GM20431 (cell line): ENCODE results near the gene PDE10A.

Experiments used
- in situ Hi-C: fragments of 300-500 bp; cut with MseI, MboI; formaldehyde crosslinking; loops from one replicate; pipeline ENCODE4 v1.15.0; 2020; ENCODE audit warnings: low sequenced_read_pairs; ENCODE audit not compliant: unreplicated experiment

Gene PDE10A

DNA sequence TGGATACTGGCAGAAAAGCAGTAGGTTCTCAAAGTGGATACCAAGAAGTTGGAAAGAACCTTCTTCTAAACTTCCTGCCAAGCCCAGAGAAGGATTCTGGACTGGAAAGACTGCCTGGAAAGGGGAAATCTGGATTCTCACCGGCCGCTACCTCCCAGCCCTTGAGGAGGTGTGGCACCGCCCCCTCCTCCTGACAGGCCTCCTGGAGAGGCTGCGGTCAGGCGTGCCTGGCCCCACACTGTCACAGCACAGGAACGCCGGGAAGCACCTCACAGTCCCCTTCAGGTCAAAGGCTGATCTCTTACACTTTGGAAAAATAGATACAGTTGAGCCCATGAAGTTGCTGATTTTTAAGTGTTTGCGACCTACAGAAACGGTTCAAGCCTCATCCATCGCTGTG lies 16.3 kb upstream of the PDE10A start:
- in situ Hi-C loops = no loop called here

DNA sequence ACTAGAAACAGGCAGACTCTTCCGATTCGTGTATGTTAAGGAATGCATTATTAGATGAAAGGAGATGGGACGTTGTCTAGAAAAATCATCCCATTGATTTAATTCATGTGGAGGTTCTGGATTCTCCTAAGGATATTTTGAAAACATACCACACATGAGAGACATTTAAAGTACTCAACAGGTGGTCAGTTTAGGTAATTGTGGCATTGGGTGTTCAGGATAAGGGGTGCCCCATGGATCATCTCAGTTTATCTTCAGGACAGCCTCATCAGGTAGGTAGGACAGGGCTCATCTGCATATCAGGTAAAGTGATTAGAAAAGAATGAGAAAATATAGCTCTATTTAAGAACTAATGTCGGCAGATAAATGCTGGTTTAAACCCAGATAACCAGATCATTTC lies 15.9 kb upstream of the PDE10A start:
- in situ Hi-C loops = no loop called here

DNA sequence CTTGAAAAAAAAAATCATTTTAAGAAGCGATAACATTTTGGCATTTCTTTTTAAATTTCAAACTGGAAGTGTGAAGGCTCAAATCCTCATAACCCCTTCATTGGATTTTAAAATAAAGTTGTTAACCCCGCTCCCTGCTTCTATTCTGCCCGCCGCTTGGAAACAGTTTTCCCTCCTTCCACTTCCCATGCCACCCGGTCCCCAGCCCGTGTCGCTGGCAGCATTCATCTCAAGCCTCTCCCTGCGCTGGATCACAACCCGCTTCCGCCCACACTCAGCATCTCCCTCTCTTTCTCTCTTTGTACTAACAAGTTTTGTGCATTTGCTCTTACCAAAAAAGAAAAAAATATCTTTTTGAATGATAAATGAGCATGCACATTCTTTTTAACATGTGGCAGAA lies 15.4 kb upstream of the PDE10A start:
- in situ Hi-C loops = no loop called here

DNA sequence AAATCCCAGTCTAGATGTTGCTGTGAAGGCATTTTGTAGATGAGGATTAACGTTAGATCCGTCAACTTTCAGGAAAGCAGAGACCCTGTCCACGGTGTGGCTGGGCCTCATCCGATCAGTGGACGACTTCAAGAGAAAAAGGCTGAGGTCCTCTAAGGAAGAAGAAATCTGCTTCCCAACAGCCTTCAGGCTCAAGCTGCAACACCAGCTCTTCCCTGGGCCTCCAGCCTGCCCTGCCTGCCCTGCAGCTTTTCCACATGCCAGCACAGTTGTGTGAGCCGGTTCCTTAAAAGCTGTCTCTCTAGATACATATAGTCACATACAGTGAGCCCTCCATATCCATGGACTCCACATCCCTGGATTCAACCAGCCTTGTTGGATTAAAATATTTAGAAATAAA lies 14.1 kb upstream of the PDE10A start:
- in situ Hi-C loops = no loop called here

DNA sequence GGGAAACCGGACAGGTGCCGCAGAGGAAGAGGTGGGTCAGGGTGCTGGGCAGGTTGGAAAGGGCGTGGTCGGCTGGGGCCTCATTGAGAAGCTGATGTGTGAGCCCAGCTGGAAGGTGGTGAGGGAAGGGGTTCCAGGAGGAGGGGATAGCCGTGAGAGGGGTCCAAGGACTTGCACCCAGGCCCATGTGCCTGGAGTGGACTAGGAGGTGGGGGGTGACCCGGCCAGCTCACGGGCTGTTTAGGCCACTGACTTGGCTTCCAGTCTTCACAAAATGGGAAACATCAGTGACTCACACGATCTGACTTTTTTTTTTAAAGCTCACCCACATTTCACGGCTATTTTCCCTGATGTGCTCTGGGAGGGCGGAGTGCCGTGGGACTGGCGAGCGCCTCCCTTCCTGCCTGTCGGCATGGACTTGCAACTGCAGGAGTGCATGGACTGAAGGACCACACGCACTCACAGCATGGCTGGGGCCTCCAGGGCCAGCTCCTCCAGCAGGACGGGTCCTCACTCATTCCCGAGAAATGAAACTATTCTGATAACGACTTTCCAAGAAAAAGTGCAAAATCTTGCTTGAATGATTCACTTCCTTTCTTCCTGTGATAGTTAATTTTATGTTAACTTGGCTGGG lies 13.5 kb upstream of the PDE10A start:
- in situ Hi-C loops = no loop called here

DNA sequence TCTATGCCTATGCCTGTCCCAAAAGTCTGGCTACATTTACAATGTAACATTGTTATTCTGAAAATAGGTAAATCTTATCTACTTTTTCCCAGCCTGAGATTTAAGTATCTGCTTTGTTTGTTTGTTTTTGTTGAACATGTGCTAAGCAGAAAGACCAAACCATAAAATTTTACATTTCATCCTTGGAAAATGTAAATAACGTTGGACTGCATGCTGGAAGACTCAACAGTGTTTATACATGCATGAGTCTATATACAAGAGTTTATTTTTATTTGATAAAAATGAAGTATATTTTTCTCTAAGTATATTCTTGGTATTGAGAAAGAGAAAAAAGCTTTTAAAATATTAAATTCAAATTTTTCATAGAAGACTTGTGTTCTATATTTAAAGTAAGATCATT lies 12.1 kb upstream of the PDE10A start:
- in situ Hi-C loops = no loop called here

DNA sequence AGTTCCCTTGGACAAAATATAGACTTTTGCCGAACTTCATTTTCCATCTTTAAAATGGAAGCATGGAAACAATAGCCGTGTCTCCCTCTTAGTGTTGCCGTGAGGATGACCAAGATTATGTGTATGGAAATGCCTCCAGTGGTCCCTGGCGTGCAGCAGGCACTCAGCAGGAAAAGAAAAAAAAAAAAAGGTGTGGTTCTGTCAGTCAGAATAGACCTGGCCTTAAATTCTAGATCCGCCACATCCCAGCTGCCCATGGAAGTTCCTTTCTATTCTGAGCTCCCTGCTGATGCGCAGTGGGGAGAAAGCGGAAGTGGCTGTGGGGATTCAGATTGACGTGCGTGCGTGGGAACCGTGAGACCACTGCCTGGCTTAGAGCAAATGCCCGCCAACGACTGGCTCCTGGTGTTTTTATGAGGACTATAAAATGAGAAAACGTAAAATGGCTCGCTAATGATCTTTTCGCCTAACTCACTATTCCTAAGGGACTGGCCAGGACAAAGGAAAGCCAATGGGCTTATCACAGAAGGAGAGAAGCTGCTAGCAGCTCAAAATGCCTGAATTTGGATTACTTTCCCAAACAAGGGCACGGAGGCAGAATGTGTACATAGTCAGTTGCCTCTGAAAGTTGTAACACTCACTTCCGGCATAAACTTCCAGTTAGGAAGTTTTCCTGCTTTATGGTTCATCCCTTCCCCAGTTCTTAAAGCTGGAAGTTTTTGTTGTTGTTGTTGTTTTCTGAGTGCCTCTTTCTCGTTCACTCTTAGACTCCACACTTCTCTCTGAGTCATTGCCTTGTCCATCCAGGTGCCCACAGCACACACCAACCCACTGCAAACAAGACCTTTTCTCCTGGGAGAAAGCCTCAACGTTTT lies 11.4 kb upstream of the PDE10A start:
- in situ Hi-C loops = no loop called here

DNA sequence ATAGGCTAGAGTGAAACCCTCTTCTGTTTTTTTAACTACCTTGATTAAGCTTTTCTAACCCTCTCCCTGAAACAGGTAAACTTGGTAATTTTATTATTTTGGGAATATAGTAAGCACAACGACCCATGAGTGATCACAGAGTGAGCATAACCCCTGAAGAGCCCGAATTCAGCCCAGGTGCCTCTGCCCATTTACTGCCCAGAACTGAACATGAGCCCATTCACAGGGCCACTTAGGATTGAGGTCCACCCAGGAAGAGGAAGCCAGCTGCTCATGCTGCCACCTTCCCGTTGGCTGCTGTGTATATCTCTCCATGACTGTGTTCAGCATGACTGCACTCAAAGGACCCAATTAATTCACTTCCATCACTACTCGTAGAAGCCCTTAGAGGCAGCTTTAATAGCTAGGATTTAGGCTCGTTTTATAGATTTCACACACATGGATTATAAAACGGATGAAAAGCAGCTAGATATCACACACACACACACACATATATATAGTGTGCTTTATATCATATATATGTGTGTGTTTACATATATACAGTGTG lies 8.3 kb upstream of the PDE10A start:
- in situ Hi-C loops = no loop called here

DNA sequence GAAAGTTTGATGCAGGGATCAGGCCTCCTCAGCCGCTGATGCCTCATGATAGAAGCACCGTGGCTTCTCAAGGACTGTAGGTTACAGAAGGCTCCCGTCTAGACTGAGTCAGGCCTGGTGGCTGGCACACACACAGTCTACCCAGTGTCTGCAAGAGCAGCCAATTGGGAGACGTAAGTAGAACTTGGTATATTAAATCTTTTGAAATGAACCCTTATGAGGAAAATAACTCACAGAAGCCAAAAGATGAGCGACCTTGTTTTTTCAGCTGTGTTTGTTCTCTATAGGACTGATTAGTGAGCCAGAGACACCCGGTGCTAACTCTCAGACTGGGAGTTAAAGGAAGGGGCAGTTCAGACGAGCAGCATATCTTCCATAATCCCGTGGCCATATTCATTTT lies 5.9 kb upstream of the PDE10A start:
- in situ Hi-C loops = no loop called here

DNA sequence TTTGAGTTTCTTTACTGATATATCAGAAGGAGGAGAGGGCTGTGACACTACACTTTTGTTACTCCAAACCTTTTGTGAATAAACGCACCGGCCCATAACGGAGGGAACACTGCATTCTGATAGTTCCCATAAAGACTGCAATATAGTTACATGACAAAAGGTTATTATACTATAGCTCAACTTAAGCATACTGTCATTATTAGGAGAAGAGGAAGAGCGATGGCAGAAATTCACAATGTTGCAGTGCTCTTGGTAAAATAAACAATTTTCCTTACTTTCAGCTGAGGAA lies 2.3 kb upstream of the PDE10A start:
- in situ Hi-C loops = no loop called here

DNA sequence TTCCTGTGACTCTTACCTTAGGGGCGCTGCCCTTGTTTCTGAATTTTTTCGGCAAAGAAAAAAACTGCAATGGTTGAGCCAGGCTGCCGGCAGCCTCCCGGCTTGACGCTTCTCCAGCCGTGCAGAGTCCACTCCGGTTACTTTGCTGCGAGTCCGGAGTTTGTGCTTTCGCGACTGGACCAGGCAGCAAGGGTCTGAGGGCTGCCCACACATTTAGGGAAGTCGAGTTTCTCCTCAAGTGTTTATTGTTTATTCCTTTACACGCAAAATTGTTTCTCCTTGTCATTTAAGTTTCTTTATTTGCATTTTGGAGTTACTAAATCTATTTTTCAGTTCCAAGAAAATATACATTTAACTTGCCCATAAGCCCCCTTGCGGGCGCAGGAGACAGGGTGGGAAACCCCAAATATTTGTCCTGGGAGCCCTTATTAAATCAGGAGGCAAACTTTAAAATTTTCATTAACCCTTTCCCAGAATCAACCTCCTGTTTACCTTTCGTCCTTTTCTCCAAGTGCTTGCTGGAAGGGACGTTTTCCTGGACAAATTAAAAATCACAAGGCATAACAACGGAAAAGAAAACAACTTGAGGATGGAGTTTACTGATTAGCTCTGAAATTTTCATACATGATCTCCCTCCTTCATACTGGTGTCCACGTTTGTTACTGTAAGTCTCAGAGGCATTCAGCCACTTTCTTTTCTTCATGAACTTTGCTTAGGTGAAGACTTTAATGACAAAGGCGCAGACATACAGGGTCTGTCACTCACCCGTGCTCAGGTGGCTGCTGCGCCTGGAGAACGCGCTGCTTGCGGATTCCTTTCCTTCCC lies 1.7 kb upstream of the PDE10A start:
- in situ Hi-C loops = no loop called here

DNA sequence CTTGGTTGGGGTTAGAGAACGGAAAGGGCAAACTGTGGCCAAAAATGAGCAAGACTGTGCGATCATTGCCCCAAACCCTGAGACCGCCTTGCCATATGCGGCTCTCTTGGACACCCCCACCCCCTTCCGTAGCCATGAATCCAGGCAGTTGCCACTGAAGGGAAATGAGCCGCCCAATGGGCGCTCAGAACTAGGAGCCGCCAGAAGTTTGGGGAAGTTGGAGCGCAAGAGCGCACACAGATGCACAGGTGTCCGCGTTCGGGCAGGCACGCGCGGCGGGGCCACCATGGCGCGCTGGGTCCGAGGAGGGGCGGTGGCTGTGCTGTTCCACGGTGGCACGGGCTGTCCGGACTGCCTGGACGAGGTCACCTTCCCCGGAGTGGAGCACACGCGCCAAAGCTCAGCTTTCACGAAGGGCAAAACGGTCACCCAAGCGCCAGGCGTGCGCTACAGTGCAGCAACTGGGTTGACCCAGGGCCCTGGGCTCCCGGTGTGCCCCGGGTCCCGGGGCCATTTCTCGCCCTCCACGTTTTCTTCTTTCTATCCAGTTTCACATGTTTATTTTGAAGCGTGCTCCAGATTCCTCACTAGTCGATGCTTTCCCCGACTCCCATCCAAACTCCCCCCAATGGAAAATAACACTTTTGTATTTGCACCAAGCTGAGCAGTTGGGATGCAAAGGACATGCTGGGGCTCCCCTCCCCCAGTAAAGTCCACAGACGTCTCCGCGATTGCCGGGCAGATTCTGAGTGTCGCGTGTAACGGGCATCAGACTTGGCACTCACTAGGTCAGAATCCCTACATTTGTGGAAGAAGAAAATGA lies 906 bp upstream of the PDE10A start:
- in situ Hi-C loops = no loop called here

DNA sequence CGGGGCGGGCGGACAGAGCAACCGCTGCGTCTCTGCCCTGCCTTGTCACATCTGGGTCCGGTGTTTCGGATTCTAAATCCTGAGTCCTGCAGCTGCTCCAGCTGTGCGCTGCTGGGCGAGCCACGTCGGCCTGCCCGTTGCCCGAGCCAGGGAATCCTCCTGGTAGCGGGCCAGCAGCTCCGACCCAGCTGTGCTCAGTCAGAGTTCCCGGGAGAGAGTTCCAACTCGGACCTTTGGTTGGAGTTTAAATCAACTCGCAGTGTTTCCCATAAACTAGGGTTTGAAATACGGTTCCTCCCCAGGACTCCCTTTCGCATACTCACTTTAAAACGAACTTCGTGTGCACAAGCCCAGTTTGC lies 315 bp upstream of the PDE10A start:
- in situ Hi-C loops = no loop called here

DNA sequence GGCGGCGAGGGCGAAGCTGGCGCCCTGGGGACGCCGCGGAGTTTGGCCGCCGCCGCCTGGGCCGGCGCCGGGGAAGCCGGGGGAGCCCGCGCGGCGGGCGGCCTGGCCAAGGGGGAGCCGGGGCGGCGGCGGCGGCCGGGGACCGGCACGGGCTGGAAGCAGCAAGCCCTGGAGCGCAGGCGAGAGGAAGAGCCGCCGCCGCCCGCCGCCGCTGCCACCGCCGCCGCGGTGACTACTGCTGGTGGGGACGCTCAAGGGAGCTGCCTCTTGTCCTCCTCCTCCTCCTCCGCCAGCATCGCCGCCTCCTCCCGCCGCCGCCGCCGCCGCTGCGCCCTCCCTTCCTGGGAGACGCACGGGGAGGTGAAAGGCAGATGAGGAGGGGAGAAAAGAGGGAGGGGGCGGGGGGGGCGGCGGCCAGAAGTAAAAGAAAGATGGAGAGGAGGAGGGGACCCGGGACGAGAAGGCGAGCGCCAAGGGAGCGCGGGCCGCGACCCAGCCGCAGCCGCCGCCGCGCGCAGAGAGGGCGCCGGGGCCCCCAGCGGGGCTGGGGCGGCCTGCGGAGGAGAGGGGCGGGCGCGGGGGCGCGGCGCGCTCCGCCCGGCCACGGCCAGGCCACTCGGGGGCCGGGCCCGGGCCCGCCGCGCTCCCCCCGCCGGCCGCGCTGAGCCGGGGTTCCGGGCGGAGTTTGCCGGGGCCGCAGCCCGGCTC lies 846 bp downstream of the PDE10A start:
- in situ Hi-C loops = no loop called here

DNA sequence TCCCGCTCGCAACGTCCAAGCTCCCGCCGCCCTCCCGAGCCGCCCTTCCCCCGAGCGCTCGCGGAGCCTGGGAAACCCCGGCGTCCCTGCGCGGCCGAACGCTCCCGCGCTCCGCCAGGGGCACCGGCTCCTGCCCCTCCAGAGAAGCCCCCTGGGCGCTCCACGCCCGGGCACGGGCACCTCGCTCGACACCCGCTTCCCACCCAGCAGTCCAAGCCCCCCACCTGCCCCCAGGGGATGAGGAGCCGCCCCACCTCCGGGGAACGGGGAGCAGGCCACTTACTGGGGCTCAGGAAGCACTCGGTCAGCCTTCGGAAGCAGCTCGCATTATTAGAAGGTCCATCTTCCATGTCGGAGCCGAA lies 1.4 kb downstream of the PDE10A start:
- in situ Hi-C loops = no loop called here

DNA sequence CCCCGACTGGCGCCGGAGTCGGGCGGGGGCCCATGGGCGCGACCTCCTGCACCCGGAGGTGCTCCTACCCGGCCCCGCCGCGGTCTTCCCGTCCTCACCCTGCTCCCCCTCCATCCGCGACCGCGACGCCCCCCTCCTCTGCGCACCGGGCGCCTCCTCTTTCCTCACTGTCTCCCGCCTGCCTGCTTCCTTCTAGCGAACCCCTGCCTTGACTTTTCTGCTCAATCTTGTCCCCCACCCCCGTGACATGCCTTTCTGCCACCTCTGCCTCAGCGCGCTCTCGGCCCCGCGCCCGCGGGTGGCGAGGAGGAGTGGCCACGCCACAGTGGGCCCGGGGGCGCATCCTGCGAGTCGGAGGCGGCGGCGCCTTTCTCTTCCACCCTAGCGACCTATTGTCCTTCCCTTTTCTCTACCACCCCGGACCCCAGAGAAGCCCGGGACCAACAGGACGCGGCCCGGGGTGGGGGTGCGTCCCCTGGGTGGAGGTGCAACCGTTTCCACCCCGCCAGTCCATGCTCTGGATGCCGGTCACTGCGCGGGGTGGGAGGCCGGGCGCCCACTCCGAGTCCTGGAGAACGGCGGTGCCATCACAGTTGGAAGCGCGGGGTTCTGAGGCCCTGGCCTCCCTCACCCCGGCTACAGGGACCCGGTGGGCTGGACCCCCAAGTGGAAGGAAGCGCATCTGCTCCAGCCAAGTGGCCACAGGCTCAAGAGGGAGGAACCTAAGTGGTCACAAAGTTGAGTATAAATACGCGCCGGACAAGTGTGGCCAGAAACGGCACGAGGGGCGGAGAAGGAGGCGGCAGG lies 2.0 kb downstream of the PDE10A start:
- in situ Hi-C loops = no loop called here

DNA sequence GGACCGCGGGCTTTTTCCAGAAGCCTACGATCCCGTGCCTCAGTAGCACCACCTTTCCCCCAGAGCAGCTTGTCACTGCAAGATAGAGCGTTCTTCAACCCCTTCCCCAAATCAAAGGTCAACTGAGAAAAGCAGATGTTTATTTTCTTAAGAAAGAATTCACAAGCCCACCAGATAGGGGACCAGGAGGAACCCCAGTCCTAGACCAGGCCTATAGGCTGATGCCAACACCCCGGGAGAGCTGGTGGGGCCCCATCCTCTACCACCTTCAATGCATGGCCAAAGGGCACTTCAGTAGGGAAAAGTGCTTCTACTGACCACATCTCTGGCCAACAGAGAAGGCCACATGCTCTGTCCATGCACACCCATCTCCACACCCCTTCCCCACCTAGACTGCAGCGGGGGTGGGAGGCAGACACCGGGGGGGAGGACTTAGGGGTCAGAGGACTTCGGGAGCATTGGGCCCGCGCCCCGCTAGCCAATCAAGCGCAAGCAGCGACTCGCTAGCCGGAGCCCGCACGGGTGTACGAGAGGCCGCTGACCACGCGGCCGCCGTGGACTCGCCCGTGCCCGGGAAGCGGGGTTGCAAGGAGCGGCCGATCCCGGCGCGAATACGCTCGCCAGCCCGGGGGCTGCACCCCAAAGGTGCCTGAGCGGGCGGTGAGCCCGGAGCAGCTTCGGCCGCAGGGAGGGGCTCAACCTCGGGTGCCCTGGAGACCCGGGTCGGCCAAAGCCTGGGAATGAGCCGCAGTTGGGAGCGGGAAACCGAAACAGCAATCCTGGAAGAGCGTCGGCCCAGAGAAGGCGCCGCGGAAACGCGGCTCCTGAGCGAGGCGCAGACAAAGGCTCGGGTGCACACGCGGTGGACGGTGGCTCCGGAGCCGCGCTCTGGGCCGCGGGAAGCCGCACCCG lies 2.8 kb downstream of the PDE10A start:
- in situ Hi-C loops = no loop called here
